Measurements from ENCODE around the gene ERAS. TPM values are rescaled to one million over a fixed set of nuclear protein-coding genes. Genes with fewer than 3 reads are reported as not detected.

The ERAS gene
- polyA plus RNA-seq, 4 donors: 0.07 to 0.09 TPM; not detected in 2

- 4 to 44% (median 10%) methylated on average over 29 to 40 of the region's 40 CpGs for WGBS, 3 donors
- Histone ChIP-seq H3K36me3 (ENCODE audit: control insufficient read depth in 3 of 3, insufficient read depth in 2 of 3, low read depth in 1 of 3, low read length in 3 of 3) (peaks cover 0 to 16% (median 3%) of the 10 kb centered on the region in 3 donors), H3K27me3 (ENCODE audit: control insufficient read depth in 3 of 3, insufficient read depth in 3 of 3, low read length in 3 of 3) (no peaks in the 10 kb centered on the region), H3K27ac (ENCODE audit: low read depth in 1 of 3, low read length in 2 of 3) (peak overlapping the region; percentile 83 to 100 (median 100)), H3K4me1 (ENCODE audit: control insufficient read depth in 3 of 3, insufficient read depth in 2 of 3, low read depth in 1 of 3, low read length in 2 of 3) (peaks cover 0 to 10% (median 0%) of the 10 kb centered on the region in 3 donors), H3K9me3 (ENCODE audit: control insufficient read depth in 2 of 2, insufficient read depth in 1 of 2, low read depth in 1 of 2, low read length in 1 of 2) (no peaks in the 10 kb centered on the region), H3K4me3 (ENCODE audit: low read depth in 1 of 3, low read length in 3 of 3) (peak overlapping the region; percentile 30 to 78 (median 43))
- FAIRE-seq: no peak
- peak; percentile 88 to 90 for DNase-seq
Measured at GRCh38 chrX:48802089-48802904, 24.0 kb upstream of the ERAS start.

GRCh38 chrX:48802905-48803200 is 23.5 kb upstream of the ERAS start:
- Histone ChIP-seq H3K4me1 (ENCODE audit: control insufficient read depth in 3 of 3, insufficient read depth in 2 of 3, low read depth in 1 of 3, low read length in 2 of 3) (peaks cover 0 to 10% (median 0%) of the 10 kb centered on the region in 3 donors), H3K27ac (ENCODE audit: low read depth in 1 of 3, low read length in 2 of 3) (peak overlapping the region in 2 of 3 donors; percentile 100), H3K27me3 (ENCODE audit: control insufficient read depth in 3 of 3, insufficient read depth in 3 of 3, low read length in 3 of 3) (no peaks in the 10 kb centered on the region), H3K9me3 (ENCODE audit: control insufficient read depth in 2 of 2, insufficient read depth in 1 of 2, low read depth in 1 of 2, low read length in 1 of 2) (no peaks in the 10 kb centered on the region), H3K36me3 (ENCODE audit: control insufficient read depth in 3 of 3, insufficient read depth in 2 of 3, low read depth in 1 of 3, low read length in 3 of 3) (peaks cover 0 to 18% (median 3%) of the 10 kb centered on the region in 3 donors), H3K4me3 (ENCODE audit: low read depth in 1 of 3, low read length in 3 of 3) (peak overlapping the region; percentile 30 to 78 (median 43))
- FAIRE-seq (no peak), DNase-seq (no peak)
- WGBS, 3 donors: 28 to 38% (median 36%) methylated on average over 4 of the region's 4 CpGs

GRCh38 chrX:48806081-48806480 is 20.2 kb upstream of the ERAS start:
- H3K9me3 ChIP-seq (ENCODE audit: control insufficient read depth in 2 of 2, insufficient read depth in 1 of 2, low read depth in 1 of 2, low read length in 1 of 2): no peaks in the 10 kb centered on the region
- 83 to 97% (median 93%) methylated on average over 4 of the region's 4 CpGs for WGBS, 3 donors

GRCh38 chrX:48813644-48814043 is 12.7 kb upstream of the ERAS start:
- WGBS, 3 donors: 88 to 94% (median 89%) methylated on average over 8 of the region's 8 CpGs
- DNase-seq: no peak
- Histone ChIP-seq H3K4me3 (ENCODE audit: low read depth in 1 of 3, low read length in 3 of 3) (no peak overlapping the region), H3K27me3 (ENCODE audit: control insufficient read depth in 3 of 3, insufficient read depth in 3 of 3, low read length in 3 of 3) (no peaks in the 10 kb centered on the region), H3K27ac (ENCODE audit: low read depth in 1 of 3, low read length in 2 of 3) (no peak overlapping the region), H3K9me3 (ENCODE audit: control insufficient read depth in 2 of 2, insufficient read depth in 1 of 2, low read depth in 1 of 2, low read length in 1 of 2) (no peaks in the 10 kb centered on the region), H3K4me1 (ENCODE audit: control insufficient read depth in 3 of 3, insufficient read depth in 2 of 3, low read depth in 1 of 3, low read length in 2 of 3) (no peaks in the 10 kb centered on the region), H3K36me3 (ENCODE audit: control insufficient read depth in 3 of 3, insufficient read depth in 2 of 3, low read depth in 1 of 3, low read length in 3 of 3) (peaks cover 0 to 49% (median 0%) of the 10 kb centered on the region in 3 donors)
- FAIRE-seq: no peak

More at GRCh38 chrX:48806081-48806480, 20.2 kb upstream of the ERAS start:
- H3K4me1 ChIP-seq (ENCODE audit: control insufficient read depth in 3 of 3, insufficient read depth in 2 of 3, low read depth in 1 of 3, low read length in 2 of 3): peaks cover 0 to 6% (median 0%) of the 10 kb centered on the region in 3 donors
- no peaks in the 10 kb centered on the region for H3K27me3 ChIP-seq (ENCODE audit: control insufficient read depth in 3 of 3, insufficient read depth in 3 of 3, low read length in 3 of 3)
- peaks cover 0 to 21% (median 5%) of the 10 kb centered on the region in 3 donors for H3K36me3 ChIP-seq (ENCODE audit: control insufficient read depth in 3 of 3, insufficient read depth in 2 of 3, low read depth in 1 of 3, low read length in 3 of 3)
- H3K4me3 ChIP-seq (ENCODE audit: low read depth in 1 of 3, low read length in 3 of 3): no peak overlapping the region
- DNase-seq (no peak), FAIRE-seq (no peak)
- H3K27ac ChIP-seq (ENCODE audit: low read depth in 1 of 3, low read length in 2 of 3): no peak overlapping the region

- WGBS, 3 donors: 67 to 93% (median 79%) methylated on average over 2 to 8 of the region's 8 CpGs
Measured at GRCh38 chrX:48814722-48815121, 11.6 kb upstream of the ERAS start.

GRCh38 chrX:48815266-48815665 is 11.0 kb upstream of the ERAS start:
- H3K4me3 ChIP-seq (ENCODE audit: low read depth in 1 of 3, low read length in 3 of 3): no peak overlapping the region
- H3K9me3 ChIP-seq (ENCODE audit: control insufficient read depth in 2 of 2, insufficient read depth in 1 of 2, low read depth in 1 of 2, low read length in 1 of 2): no peaks in the 10 kb centered on the region
- H3K27me3 ChIP-seq (ENCODE audit: control insufficient read depth in 3 of 3, insufficient read depth in 3 of 3, low read length in 3 of 3): no peaks in the 10 kb centered on the region
- no peak for DNase-seq
- no peak overlapping the region for H3K27ac ChIP-seq (ENCODE audit: low read depth in 1 of 3, low read length in 2 of 3)
- WGBS, 3 donors: 80 to 88% (median 86%) methylated on average over 8 of the region's 8 CpGs
- no peak for FAIRE-seq
- H3K4me1 ChIP-seq (ENCODE audit: control insufficient read depth in 3 of 3, insufficient read depth in 2 of 3, low read depth in 1 of 3, low read length in 2 of 3): no peaks in the 10 kb centered on the region
- peaks cover 0 to 55% (median 0%) of the 10 kb centered on the region in 3 donors for H3K36me3 ChIP-seq (ENCODE audit: control insufficient read depth in 3 of 3, insufficient read depth in 2 of 3, low read depth in 1 of 3, low read length in 3 of 3)

More at GRCh38 chrX:48814722-48815121, 11.6 kb upstream of the ERAS start:
- Histone ChIP-seq H3K4me1 (ENCODE audit: control insufficient read depth in 3 of 3, insufficient read depth in 2 of 3, low read depth in 1 of 3, low read length in 2 of 3) (no peaks in the 10 kb centered on the region), H3K4me3 (ENCODE audit: low read depth in 1 of 3, low read length in 3 of 3) (no peak overlapping the region), H3K9me3 (ENCODE audit: control insufficient read depth in 2 of 2, insufficient read depth in 1 of 2, low read depth in 1 of 2, low read length in 1 of 2) (no peaks in the 10 kb centered on the region), H3K36me3 (ENCODE audit: control insufficient read depth in 3 of 3, insufficient read depth in 2 of 3, low read depth in 1 of 3, low read length in 3 of 3) (peaks cover 0 to 52% (median 0%) of the 10 kb centered on the region in 3 donors), H3K27ac (ENCODE audit: low read depth in 1 of 3, low read length in 2 of 3) (no peak overlapping the region), H3K27me3 (ENCODE audit: control insufficient read depth in 3 of 3, insufficient read depth in 3 of 3, low read length in 3 of 3) (no peaks in the 10 kb centered on the region)
- DNase-seq: no peak
- no peak for FAIRE-seq

GRCh38 chrX:48816014-48816810 is 10.1 kb upstream of the ERAS start:
- Histone ChIP-seq H3K4me3 (ENCODE audit: low read depth in 1 of 3, low read length in 3 of 3) (no peak overlapping the region), H3K9me3 (ENCODE audit: control insufficient read depth in 2 of 2, insufficient read depth in 1 of 2, low read depth in 1 of 2, low read length in 1 of 2) (no peaks in the 10 kb centered on the region), H3K4me1 (ENCODE audit: control insufficient read depth in 3 of 3, insufficient read depth in 2 of 3, low read depth in 1 of 3, low read length in 2 of 3) (no peaks in the 10 kb centered on the region), H3K36me3 (ENCODE audit: control insufficient read depth in 3 of 3, insufficient read depth in 2 of 3, low read depth in 1 of 3, low read length in 3 of 3) (peaks cover 0 to 59% (median 0%) of the 10 kb centered on the region in 3 donors), H3K27ac (ENCODE audit: low read depth in 1 of 3, low read length in 2 of 3) (no peak overlapping the region), H3K27me3 (ENCODE audit: control insufficient read depth in 3 of 3, insufficient read depth in 3 of 3, low read length in 3 of 3) (no peaks in the 10 kb centered on the region)
- DNase-seq: no peak
- 91 to 97% (median 94%) methylated on average over 7 to 18 of the region's 18 CpGs for WGBS, 3 donors
- no peak for FAIRE-seq

- 90 to 94% (median 92%) methylated on average over 9 to 16 of the region's 16 CpGs for WGBS, 3 donors
- no peaks in the 10 kb centered on the region for H3K4me1 ChIP-seq (ENCODE audit: control insufficient read depth in 3 of 3, insufficient read depth in 2 of 3, low read depth in 1 of 3, low read length in 2 of 3)
- no peak for DNase-seq
Measured at GRCh38 chrX:48818098-48818497, 8.2 kb upstream of the ERAS start.

More at GRCh38 chrX:48818098-48818497, 8.2 kb upstream of the ERAS start:
- Histone ChIP-seq H3K27ac (ENCODE audit: low read depth in 1 of 3, low read length in 2 of 3) (no peak overlapping the region), H3K27me3 (ENCODE audit: control insufficient read depth in 3 of 3, insufficient read depth in 3 of 3, low read length in 3 of 3) (no peaks in the 10 kb centered on the region), H3K36me3 (ENCODE audit: control insufficient read depth in 3 of 3, insufficient read depth in 2 of 3, low read depth in 1 of 3, low read length in 3 of 3) (peaks cover 0 to 66% (median 0%) of the 10 kb centered on the region in 3 donors), H3K4me3 (ENCODE audit: low read depth in 1 of 3, low read length in 3 of 3) (no peak overlapping the region), H3K9me3 (ENCODE audit: control insufficient read depth in 2 of 2, insufficient read depth in 1 of 2, low read depth in 1 of 2, low read length in 1 of 2) (no peaks in the 10 kb centered on the region)
- no peak for FAIRE-seq
